ENCODE measurements around the gene SLC25A13. TPM values are rescaled to one million over a fixed set of nuclear protein-coding genes. Genes with fewer than 3 reads are reported as not detected.

The SLC25A13 gene
- total and polyA plus RNA-seq, 2 of the 8 experiments (the other 6 are each of a cell fraction or from before 2014, with no cell fraction given): 30.8 to 85.4 TPM

GRCh38 chr7:96342049-96342448, 20.2 kb upstream of the SLC25A13 start:
- Histone ChIP-seq H3K79me1 (ENCODE audit: low read depth, low read length) (no peaks in the 10 kb centered on the region), H3K18ac (ENCODE audit: extremely low read depth, low read length) (no peak overlapping the region), H3K36me3 (ENCODE audit: control insufficient read depth in 2 of 4, insufficient read depth in 4 of 4, low read length in 3 of 4) (no peaks in the 10 kb centered on the region), H3K27ac (ENCODE audit: low read depth, low read length) (no peak overlapping the region), H3K4me3 (ENCODE audit: extremely low read depth in 1 of 4, insufficient read depth in 2 of 4, low read depth in 3 of 4, low read length in 4 of 4) (no peak overlapping the region), H2AK5ac (ENCODE audit: low read depth, low read length) (no peak overlapping the region), H3K56ac (replicated peaks; ENCODE audit: insufficient read length, low read depth, low read length) (no peak overlapping the region), H3K9ac (replicated peaks in 1 of 4; ENCODE audit: extremely low read depth in 1 of 4, low read depth in 3 of 4, low read length in 3 of 4) (no peak overlapping the region), H2BK120ac (replicated peaks; ENCODE audit: low read depth, low read length) (no peak overlapping the region), H3K4me2 (ENCODE audit: insufficient read depth in 1 of 2, low read depth in 2 of 2, low read length in 2 of 2) (no peak overlapping the region), H3K4ac (replicated peaks; ENCODE audit: insufficient read length, low read depth, low read length) (no peak overlapping the region), H4K5ac (ENCODE audit: insufficient read length, low read depth, low read length) (no peak overlapping the region), H3K23me2 (ENCODE audit: low read depth, low read length) (no peaks in the 10 kb centered on the region), H2BK20ac (ENCODE audit: low read length) (no peak overlapping the region), H4K8ac (ENCODE audit: extremely low read depth, insufficient read depth, low read length) (no peak overlapping the region), H2BK15ac (ENCODE audit: low read length) (no peak overlapping the region), H3K23ac (ENCODE audit: insufficient read length) (no peak overlapping the region), H3K27me3 (replicated peaks in 1 of 4; ENCODE audit: control insufficient read depth in 3 of 4, extremely low read depth in 1 of 4, insufficient read depth in 3 of 4, low read length in 3 of 4) (no peaks in the 10 kb centered on the region), H4K91ac (replicated peaks; ENCODE audit: insufficient read length, low read length) (no peak overlapping the region), H2BK12ac (ENCODE audit: low read depth, low read length) (no peak overlapping the region), H3K14ac (ENCODE audit: insufficient read length) (no peak overlapping the region), H2BK5ac (ENCODE audit: low read depth, low read length) (no peak overlapping the region), H3K9me3 (ENCODE audit: insufficient read depth in 2 of 2, low read depth in 1 of 2, low read length in 1 of 2) (no peaks in the 10 kb centered on the region), H3K4me1 (replicated peaks in 1 of 4; ENCODE audit: control insufficient read depth in 3 of 4, insufficient read depth in 4 of 4, low read length in 3 of 4) (no peaks in the 10 kb centered on the region), H4K20me1 (replicated peaks in 1 of 2; ENCODE audit: control insufficient read depth in 1 of 2, insufficient read depth in 2 of 2, low read length in 2 of 2) (no peaks in the 10 kb centered on the region), H2AFZ (ENCODE audit: low read length) (no peak overlapping the region), H3K79me2 (ENCODE audit: control insufficient read depth in 1 of 2, insufficient read depth in 2 of 2, low read length in 2 of 2) (no peaks in the 10 kb centered on the region)
- DNase-seq (ENCODE audit: low read depth in 1 of 2, low spot score in 2 of 2): no peak
- FAIRE-seq: no peak
- 89% methylated on average over 1 of the region's 1 CpG; no CpG with 5 or more reads in 1 of the 2 experiments for WGBS, 2 experiments (ENCODE audit: extremely low coverage in 1 of 2, insufficient coverage in 1 of 2, insufficient read length in 1 of 2, insufficient replicate concordance in 2 of 2, low coverage in 1 of 2, low lambda C conversion rate in 2 of 2, missing lambda C conversion rate in 1 of 2)
- ChIA-PET CTCF (ENCODE audit: partially characterized antibody) (interaction anchor here (0.7 kb wide), 1 partner anchor 497 kb away, joined by 3 read pairs; no protein-coding TSS in a partner anchor), POLR2A (ENCODE audit: partially characterized antibody) (no interaction called here)
- TF ChIP-seq RBBP5 (IDR thresholded peaks at IDR 0.05; ENCODE audit: borderline replicate concordance, low read depth, low read length) (no peak), POU5F1 (IDR thresholded peaks at IDR 0.05; ENCODE audit: low read depth, low read length) (no peak), USF2 (IDR thresholded peaks at IDR 0.05; ENCODE audit: low read length) (no peak), BACH1 (IDR thresholded peaks at IDR 0.05; ENCODE audit: low read length) (no peak), CBX5 (IDR thresholded peaks at IDR 0.05; ENCODE audit: low read depth, low read length) (no peak), CHD2 (IDR thresholded peaks at IDR 0.05; ENCODE audit: low read length) (no peak), TCF12 (IDR thresholded peaks at IDR 0.05; ENCODE audit: low read depth, low read length) (no peak), SIRT6 (IDR thresholded peaks at IDR 0.05; ENCODE audit: low read length) (no peak), SAP30 (IDR thresholded peaks at IDR 0.05; ENCODE audit: insufficient read depth, insufficient replicate concordance, low read length) (no peak), YY1 (IDR thresholded peaks at IDR 0.05; ENCODE audit: low read depth, low read length) (no peak), NANOG (IDR thresholded peaks at IDR 0.05; ENCODE audit: insufficient read depth, low read depth, low read length, poor library complexity, severe bottlenecking) (no peak), KDM4A (IDR thresholded peaks at IDR 0.05; ENCODE audit: low read depth, low read length, severe bottlenecking) (no peak), JUND (IDR thresholded peaks at IDR 0.05; ENCODE audit: low read length) (no peak), TAF7 (optimal IDR thresholded peaks at IDR 0.05; ENCODE audit: borderline replicate concordance, low read depth, low read length) (no peak), CHD1 (IDR thresholded peaks at IDR 0.05; ENCODE audit: low read depth, low read length) (no peak)

Data from H1 (cell line).